ENCODE data around the gene ZNF408.

ZNF408 gene

DNA sequence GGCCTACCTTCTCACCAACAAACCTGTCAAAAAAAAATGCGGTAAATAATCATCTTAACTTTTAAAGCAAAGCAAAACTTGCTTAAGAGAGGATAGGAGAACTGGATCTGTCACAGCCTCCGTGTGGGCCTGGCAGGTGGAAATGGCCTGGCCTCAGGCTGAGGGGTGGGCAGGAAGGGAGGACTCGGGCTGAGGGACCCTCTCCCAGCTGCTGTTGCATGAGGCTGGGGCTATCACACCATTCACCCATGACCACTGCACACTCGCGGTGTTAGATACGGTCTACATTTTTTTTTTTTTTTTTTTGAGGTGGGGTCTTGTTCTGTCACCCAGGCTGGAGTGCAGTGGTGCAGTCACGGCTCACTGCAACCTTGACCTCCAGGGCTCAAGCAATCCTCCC is 24.9 kb upstream of the ZNF408 start:
- DNase-seq (ENCODE audit: low read depth in 2 of 2, low spot score in 1 of 2), result no peak

DNA sequence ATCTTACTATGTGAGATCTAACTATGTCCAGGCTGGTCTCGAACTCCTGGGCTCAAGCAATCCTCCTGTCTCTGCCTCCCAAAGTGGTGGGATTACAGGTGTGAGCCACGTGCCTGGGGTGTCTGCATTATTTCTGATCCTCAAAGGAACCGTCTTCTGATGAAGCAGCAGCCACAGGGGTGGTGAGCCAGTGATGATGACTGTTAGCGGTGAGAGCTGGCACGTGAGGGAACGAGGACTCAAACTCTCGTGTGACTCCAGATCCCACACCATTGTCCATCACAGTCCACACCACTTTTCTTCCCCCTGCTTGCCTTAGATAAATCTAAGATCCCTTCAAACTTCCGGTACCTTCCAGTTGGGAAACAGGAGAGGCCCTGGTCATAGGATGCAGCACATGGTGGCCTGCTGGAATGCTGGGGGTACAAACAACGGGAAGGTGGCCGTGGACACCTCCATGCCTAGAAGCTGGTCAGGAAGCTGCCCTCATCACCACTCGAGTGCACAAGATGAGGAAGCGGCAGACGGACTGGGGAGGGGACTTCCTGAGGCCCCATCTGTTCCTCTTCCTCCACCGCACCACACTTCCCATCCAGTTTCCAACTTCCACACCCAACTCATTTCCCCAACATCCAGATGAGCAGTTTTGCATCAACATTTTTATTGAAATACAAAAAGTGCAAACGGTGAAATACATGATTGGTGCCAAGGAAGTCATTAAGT is 24.2 kb upstream of the ZNF408 start:
- no peak for DNase-seq (ENCODE audit: low read depth in 2 of 2, low spot score in 1 of 2)

GRCh38 chr11:46677169-46677568 is 23.7 kb upstream of the ZNF408 start:
- no peak for DNase-seq (ENCODE audit: low read depth in 2 of 2, low spot score in 1 of 2)

DNA sequence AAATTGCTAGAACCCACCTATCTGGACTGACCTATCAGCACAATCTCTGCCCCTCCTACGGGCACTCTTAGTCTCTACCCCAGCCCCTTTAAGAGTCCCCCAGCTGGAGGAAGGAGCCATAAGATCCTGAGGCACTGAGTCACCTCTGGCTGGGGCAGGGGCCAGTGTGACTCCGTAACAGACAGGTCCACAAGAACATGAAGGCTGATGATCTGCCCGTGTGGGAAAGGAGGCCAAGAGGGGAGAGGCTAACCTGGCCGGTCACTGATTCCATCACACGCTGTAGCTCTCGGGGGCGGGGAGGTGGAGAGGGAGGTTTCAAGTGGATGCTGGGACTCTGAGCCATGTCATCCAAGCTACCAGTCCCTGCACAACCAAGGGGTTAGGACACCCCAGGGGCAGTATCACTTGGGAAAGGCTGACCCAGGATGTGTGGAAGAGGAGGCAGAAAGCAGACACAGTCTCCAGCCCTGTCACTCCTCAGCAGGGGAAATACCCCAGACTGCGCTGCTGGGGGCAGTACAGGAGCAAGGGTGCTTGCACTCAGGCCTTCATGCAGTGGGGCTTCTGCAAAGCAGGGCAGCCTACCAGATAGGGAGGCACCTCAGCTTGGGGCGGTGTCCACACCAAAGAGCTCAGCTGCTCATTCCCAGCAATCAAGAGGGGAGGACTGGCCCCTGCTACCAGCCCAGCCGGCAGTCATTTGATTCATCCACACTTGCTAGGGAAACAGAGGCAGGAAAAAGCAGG is 22.7 kb upstream of the ZNF408 start:
- no peak for DNase-seq (ENCODE audit: low read depth in 2 of 2, low spot score in 1 of 2)

- no peak for DNase-seq (ENCODE audit: low read depth in 2 of 2, low spot score in 1 of 2)
These were observed 22.1 kb upstream of the ZNF408 start for GRCh38 chr11:46678741-46679130.

DNA sequence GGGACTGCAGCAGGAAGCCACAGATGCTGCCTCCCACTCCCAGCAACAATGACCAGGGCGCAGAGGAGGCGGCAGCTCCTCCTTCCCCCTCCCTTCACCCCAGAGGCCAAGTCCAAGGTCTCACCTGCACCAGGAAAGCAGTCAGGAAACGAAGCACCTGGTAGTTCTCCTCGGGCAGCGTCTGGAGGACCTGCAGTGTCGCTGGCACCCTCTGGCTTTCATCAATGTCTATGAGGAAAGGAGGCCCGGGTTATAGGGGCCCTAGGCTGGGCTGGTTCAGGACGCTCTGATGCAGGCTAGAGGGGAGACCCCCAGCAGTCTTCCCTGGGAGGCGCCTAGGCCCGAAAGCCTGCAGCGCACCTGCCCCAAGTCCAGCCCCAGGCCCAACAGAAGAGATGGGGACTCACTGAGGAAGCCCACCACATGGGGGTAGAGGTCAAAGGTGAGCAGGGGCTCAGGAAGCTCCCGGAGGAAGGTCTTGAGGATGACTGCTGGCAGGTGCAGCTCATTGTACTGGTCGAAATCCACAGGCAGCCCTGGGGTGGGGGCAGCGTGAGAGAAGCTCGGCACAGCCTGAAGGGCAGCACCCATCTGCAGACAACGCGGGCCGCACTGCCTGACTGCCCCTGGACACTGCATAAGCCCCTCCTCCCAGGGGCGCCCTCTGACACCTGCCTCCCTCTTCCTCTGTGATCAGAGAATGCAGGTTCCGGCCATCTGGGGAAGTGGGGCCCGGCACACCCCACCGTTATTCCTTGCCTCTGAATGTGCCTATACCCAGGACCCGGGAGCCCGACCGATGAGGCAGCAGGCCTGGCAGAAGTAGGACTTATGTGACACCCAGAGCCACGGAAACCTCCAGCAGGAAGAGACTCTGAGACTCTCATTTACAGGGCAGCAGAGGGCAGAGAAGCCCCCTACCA is 21.3 kb upstream of the ZNF408 start:
- DNase-seq (ENCODE audit: low read depth in 2 of 2, low spot score in 1 of 2), result no peak

- no peak for DNase-seq (ENCODE audit: low read depth in 2 of 2, low spot score in 1 of 2)
These were observed 20.6 kb upstream of the ZNF408 start for GRCh38 chr11:46680164-46680760.

DNA sequence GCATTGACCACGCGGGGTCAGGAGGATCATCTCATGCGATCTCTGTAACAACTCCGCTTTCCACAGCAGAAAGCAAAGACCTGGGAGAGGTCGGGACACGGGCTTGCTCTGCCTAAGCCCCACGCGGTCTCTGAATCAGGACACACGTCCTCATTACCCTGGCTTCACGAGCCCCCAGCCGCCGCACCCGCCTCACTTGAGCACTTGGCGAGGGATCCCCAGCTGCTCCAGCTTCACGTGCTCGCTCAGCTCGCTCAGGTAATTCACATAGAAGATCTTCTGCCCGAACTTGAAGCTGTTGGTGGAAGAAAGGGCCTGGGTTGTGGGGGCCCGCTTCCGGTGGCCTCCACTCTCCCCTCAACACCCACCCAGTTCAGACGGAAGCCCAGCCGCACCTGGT is 20.0 kb upstream of the ZNF408 start:
- DNase-seq (ENCODE audit: low read depth in 2 of 2, low spot score in 1 of 2), result no peak

DNA sequence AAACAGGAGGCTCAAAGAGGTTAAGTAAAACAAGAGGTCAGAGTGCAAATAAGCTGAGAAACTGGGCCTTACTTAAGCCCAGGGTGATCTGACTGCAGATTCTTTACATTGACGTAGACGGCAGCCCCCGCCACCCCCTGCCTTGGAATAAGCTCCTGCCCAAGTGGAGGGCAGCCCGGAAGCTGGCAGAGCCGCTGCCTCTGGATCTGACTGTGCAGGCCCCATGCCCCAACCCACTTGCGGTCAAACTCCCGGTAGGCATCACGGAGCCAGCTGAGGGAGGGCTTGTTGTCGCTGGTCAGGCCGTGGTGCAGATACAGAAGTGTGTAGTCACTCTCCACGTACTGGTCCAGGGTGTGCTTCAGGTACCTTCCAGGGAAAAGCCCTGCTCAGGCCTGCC is 19.0 kb upstream of the ZNF408 start:
- no peak for DNase-seq (ENCODE audit: low read depth in 2 of 2, low spot score in 1 of 2)

DNA sequence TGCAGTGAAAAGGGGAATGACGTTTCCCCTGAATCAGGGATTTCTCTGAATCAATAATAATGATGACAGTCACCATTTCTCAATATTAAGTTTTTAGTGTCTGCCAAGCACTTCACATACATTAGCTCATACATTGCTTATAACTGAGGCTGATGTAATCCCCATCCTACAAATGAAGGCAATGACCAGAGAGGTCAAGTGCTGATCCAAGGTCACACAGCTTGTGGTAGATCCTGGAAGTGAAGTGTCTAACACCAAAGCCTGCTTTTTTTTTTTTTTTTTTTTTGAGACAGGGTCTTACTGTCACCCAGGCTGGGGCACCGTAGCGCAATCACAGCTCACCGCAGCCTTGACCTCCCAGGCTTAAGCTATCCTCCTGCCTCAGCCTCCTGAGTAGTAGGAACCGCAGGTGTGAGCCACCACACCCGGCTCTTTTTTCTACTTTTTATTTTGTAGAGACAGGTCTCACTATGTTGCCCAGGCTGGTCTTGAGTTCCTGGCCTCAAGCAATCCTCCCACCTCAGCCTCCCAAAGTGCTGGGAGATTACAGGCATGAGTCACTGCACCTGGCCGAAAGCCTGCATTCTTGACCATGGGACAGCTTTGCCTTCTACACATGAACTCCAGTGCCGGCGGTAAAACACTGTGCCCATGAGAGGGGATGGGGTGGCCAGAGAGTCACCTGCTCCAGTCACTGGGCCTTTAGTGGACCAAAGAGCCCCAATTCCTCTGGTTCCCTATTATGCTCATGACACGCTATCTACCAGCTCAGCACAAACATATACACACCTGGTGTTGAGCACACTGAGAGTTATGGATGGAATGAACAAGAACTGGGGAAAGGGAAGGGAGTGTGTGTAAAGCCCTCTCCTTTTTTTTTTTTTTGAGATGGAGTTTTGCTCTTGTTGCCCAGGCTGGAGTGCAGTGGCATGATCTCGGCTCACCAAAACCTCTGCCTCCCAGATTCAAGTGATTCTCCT is 17.8 kb upstream of the ZNF408 start:
- no peak for DNase-seq (ENCODE audit: low read depth in 2 of 2, low spot score in 1 of 2)

DNA sequence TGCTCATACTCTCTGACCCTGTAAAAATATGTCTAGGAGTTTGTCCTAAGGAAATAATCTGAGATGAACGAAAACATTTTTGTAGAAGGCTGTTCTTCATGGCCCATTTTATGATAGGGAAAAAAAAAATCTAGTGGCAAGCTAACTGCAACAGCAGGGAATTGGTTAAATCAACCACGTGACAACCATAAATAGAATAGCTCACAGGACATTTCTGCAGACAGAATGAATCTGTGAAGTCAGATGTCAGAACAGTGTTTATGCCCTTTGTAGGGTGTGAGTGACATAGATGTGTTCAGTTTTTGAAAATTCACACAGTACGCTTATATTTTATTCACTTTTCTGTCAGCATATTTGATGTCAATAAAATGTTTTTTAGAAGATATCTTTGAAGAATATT is 16.5 kb upstream of the ZNF408 start:
- DNase-seq (ENCODE audit: low read depth in 2 of 2, low spot score in 1 of 2), result no peak

DNA sequence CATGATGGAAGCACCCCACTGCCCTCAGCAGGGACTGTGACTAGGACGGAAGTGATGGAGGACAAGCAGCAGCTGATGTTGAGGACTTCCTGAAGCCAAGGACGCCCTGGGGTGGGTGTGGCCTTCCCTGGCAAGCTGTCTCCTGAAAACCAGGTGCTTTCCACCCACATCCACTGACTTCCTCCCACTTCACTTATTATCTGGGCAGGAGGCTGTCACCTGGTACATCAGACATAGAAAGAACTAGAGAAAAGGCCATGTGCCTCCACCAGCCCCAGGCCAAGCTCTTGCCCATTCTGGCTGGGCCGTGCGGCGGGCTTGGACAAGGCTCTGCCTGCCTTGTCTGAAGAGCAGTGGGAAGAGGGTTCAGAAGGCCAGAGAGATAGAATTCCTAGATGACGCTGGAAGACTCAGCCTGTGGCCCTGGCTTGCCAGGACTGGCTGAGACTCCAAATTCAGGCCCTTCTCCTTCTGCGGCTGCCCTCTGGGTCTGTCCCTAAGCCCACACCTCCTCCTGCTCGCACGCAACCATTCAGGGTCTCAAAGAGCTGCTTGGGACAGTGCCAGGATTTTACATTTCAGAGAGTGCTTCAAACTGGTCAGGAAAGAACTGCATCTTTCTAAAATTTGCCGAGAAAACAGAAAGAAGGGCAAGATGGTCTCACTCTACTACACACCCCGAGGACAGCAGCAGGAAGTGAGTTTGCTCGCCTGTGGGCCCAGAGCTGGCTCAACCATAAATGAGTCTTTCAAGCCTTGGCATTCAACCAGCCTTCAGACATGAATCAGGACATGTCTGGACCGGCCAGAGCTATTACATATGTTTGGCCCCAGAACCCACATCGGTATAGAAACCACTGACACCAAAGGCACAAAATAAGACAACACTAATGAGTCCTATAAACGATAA is 13.7 kb upstream of the ZNF408 start:
- no peak for DNase-seq (ENCODE audit: low read depth in 2 of 2, low spot score in 1 of 2)

GRCh38 chr11:46690702-46691101 is 10.1 kb upstream of the ZNF408 start:
- DNase-seq (ENCODE audit: low read depth in 2 of 2, low spot score in 1 of 2), result no peak

GRCh38 chr11:46692450-46692849 is 8.4 kb upstream of the ZNF408 start:
- no peak for DNase-seq (ENCODE audit: low read depth in 2 of 2, low spot score in 1 of 2)

DNA sequence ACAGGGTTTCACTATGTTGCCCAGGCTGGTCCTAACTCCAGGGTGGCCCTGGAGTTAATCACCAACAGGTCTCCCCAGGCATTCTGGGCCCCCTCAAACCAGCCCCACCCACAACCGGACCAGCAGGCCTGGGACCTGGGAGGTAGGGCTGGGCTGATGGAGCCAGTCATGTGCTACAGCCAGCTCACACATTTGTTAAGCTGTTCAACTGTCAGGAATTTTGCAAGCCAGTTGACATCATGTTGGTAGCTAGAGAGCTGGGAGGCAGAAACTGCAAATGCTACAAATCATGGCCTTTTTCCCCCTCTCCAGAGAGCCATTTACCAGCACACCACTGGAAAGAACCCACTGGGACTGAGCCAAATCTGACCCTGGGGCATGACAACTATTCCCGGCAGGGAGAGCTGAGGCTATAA is 7.2 kb upstream of the ZNF408 start:
- DNase-seq (ENCODE audit: low read depth in 2 of 2, low spot score in 1 of 2), result no peak

DNA sequence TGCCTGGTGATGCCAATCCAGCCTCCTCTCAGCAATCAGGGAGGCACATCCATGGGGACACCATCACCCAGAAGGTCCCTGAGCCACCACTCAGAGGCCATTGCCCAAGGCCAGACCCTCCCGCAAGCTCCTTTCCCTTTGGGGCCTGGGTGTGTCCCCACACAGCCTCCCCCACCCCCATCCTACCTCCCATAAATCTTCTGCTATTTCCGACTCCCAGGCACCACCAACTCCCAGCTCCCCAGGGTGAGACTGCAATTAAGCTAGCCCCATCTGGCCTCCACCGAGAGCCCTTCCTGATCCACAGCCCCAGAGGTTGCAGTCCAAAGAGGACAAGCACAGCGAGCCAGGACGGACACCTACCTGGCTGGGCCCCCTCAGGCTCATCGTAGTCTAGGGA is 6.8 kb upstream of the ZNF408 start:
- DNase-seq (ENCODE audit: low read depth in 2 of 2, low spot score in 1 of 2), result no peak

- no peak for DNase-seq (ENCODE audit: low read depth in 2 of 2, low spot score in 1 of 2)
These were observed 6.2 kb upstream of the ZNF408 start for GRCh38 chr11:46694607-46695006.

DNA sequence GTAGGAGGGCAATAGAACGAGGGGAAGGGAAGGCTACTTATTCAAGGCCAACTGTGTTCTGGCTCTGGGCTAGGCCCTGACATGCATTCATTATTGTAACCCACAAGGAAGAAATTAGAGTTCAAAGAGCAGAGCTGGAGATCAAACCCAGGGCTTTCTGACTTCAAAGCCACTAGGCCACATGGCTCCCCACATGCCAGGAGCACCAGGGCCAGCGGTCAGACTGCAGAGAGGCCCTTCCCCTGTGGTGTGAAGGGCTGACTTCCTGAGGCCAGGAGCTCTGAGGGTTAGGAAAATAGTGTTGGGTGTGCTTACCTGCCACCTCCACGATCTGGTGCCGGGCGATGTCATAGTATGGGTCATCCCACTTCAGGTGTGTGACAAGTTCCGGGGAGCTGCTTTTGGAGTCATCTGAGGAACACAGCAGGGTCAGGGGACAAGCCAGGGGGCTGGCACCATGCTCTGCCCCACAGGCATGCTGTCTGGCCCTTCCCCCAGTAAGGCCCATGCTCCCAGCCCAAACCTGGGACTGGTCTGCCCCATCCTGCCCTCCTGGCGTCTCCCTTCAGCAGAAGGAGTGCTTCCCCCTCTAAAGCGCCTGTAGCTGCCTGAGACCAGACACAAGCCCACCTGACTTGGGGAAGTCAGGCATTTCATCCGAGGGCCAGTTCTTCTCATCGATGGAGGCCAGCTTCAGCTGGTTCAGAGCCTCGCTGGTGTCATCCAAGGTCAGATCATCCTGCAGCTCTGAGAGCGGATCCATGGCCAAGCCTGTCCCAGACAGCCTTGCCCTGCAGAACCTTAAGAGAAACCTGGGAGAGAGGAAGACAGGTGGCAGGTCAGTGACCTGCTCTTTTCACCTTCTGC is 5.3 kb upstream of the ZNF408 start:
- DNase-seq (ENCODE audit: low read depth in 2 of 2, low spot score in 1 of 2), result no peak

Data from stimulated activated CD8-positive, alpha-beta memory T cell treated with anti-CD3 and anti-CD28 coated beads, Interleukin-4, amount 100 ng/mL, for 4 hours (primary cell).